Coronary artery (tissue), 2 donors: ENCODE data around the gene ZDHHC14.
A peak's percentile ranks its signal among the peaks of the same experiment; 100 is the strongest.

Source experiments
- DNase-seq: peaks from one replicate; pipeline ENCODE4 v3.0.0-alpha.2; 2017; ENCODE audit warnings: low spot score
- H3K27ac ChIP-seq, 2 donors: fragments of 200-600 bp; sonication (generic); one replicate each; pipeline ENCODE4 v1.5.1; 2016 to 2019
- H3K4me3 ChIP-seq: fragments of 200-600 bp; sonication (generic); 2 replicates; pipeline ENCODE4 v1.5.1; 2016; ENCODE audit warnings: mild to moderate bottlenecking, moderate library complexity
- TF ChIP-seq, protein P1 (sequence below): fragments of 200-600 bp; sonication (generic); IDR thresholded peaks from one replicate; pipeline ENCODE4 v1.5.1; 2019; ENCODE audit warnings: antibody characterized with exemption

Gene ZDHHC14

DNA sequence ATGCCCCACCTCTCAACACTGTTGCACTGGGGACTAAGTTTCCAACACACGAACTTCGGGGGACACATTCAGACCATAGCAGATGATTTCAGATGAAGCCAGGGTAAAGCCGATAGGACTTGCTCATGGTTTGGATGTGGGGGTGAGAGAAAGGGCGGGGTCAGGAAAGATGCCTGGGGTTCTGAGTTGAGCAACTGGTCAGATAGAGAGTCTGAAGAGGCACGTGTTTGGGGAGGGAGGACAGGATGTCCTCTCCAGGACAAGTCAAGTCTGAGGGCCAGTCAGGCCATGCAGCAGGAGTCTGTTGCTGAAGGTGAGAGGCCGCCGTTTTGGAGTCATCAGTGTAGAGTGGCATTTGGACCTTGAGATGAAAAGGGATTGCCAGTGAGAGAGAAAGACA lies 244.1 kb downstream of the ZDHHC14 start:
- H3K27ac ChIP-seq = no peak overlapping the region
- no peak for DNase-seq
- TF ChIP-seq, protein P1, sequence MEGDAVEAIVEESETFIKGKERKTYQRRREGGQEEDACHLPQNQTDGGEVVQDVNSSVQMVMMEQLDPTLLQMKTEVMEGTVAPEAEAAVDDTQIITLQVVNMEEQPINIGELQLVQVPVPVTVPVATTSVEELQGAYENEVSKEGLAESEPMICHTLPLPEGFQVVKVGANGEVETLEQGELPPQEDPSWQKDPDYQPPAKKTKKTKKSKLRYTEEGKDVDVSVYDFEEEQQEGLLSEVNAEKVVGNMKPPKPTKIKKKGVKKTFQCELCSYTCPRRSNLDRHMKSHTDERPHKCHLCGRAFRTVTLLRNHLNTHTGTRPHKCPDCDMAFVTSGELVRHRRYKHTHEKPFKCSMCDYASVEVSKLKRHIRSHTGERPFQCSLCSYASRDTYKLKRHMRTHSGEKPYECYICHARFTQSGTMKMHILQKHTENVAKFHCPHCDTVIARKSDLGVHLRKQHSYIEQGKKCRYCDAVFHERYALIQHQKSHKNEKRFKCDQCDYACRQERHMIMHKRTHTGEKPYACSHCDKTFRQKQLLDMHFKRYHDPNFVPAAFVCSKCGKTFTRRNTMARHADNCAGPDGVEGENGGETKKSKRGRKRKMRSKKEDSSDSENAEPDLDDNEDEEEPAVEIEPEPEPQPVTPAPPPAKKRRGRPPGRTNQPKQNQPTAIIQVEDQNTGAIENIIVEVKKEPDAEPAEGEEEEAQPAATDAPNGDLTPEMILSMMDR = no peak
- H3K4me3 ChIP-seq = no peak overlapping the region

DNA sequence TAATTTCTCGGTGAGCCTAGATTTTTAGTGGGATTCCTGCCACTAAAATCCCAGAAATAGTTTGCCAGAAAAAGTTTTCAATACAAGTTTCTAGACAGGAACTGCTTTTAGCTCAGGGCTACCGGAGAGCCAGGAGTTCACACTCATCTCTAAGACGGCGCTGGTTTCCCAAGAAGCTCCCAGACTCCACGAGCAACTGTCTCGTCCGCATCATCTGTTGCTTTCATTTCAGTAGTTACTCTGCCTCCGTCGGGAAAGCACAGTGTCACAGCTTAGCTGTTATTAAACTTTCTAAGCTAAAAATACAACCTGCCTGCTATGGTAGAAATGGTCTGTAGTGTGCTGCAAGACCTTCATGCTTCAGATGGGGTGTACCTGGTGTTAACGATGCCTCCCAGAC lies 244.8 kb downstream of the ZDHHC14 start:
- DNase-seq = no peak
- Histone ChIP-seq H3K27ac (no peak overlapping the region), H3K4me3 (peak overlapping the region; percentile 55)
- TF ChIP-seq, protein P1 = no peak

DNA sequence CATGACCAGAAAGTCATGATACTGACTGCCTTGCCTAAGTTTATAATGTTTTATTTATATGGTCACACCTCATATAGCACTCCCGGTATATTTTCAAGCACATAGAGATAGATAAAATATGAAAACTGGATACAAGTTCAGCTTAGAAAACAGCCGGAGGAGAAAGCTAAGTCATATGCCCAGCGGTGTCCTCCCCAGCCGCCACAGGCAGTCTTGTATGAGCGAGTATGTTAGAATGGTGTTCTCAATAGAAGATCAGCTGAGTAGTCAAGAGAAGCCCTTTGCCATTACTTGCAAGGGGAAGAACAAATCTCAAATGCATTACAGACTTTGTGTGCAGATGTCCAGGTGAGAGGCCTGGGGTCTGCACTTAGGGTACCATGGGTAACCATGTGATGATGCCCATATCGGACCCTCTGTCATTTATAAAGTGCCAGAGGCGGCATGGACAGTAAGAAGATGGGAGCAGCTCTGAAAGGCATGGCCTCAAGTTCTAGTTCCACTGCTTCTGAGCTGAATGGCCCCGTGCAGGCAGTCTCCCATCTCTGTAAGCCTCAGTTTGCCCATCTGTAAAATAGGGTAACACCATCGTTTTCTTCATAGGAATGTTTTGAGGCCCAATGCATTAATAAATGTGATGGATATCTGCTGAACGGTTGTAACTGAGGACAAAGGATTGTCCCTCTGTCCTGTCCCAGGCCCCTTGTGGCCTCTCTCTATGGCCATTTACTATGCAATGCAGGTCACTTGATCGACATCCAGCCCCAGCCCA lies 246.4 kb downstream of the ZDHHC14 start:
- Histone ChIP-seq H3K4me3 (no peak overlapping the region), H3K27ac (no peak overlapping the region)
- no peak for DNase-seq
- TF ChIP-seq, protein P1 = no peak

DNA sequence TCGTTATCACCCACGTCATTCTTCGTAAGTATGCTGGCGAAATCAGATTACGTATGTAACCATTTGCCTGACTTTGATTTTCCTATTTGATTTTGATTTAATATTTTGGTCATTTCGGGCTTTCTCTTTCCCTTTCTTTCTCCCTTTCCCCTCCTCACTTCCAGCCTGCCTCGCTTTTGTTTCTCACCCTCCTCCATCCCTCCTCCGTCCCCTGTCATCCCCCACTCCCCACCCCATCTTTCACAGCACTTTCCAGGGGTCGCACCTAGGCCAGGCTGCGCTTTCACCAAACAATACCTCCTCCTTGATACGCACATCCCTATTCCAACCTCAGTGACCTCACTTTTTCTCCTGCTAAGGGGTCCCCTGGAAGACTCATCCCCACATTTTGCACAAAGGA lies 247.5 kb downstream of the ZDHHC14 start:
- DNase-seq = no peak
- Histone ChIP-seq H3K4me3 (no peak overlapping the region), H3K27ac (no peak overlapping the region)
- TF ChIP-seq, protein P1 = no peak

DNA sequence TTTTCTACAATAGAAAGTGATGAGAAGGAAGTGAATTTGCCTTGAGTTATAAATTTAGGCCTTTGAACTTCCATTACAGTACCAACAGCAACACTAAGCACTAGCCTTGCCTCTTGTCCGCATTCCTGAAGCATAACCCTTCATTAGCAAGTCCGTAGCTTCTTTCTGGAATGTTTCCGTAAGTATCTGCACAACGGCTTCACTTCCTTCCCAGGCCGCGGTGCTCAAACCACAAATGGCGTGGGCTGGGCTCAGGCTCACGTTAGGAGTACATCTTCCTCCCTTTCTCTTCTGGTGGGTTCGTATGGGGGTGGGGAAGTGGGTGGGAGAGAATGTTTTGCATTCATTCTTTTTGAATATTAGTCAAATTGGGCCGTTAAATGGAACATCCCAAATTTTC lies 248.2 kb downstream of the ZDHHC14 start:
- H3K4me3 ChIP-seq = no peak overlapping the region
- no peak overlapping the region for H3K27ac ChIP-seq
- TF ChIP-seq, protein P1 = no peak
- no peak for DNase-seq

DNA sequence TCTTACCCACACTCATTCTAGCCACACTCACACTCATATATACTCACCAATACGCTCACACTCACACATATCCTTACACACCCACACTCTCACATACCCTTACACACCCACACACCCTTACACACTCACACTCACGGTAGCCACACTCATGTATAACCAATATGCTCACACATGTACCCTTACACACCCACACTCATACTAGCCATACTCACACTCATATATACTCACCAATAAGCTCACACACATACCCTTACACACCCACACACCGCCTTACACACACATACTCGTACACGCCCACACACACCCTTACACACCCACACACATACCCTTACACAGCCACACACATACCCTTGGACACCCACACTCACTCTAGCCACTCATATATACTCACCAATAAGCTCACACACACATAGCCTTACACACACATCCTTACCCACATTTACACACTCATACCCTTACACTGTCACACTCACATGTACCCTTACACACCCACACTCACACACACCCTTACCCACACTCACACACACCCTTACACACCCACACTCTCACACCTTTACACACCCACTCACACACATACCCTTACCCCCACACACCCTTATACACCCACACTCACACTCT lies 249.6 kb downstream of the ZDHHC14 start:
- Histone ChIP-seq H3K27ac (no peak overlapping the region), H3K4me3 (no peak overlapping the region)
- no peak for DNase-seq
- TF ChIP-seq, protein P1 = no peak

DNA sequence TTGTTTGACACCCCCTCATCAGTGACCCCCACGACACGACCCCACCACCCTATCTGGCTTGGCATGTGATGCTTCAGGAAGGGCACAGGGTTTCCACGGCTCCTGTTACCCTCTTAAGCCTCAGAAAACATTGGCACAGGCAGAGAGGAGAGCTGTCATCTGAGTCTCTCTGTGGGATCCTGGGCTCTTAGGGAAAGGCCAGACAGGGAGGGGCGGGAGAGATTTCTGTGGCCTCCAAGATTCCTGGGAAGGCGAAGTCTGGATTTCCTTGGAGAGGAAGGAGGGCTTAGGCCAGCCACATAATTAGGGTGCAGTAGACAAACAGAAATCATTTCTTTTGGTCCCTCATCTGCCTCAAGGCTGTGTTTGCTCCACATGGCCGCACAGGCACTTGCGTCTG lies 250.4 kb downstream of the ZDHHC14 start:
- H3K27ac ChIP-seq = no peak overlapping the region
- no peak for DNase-seq

More for the DNA sequence above, 250.4 kb downstream of the ZDHHC14 start:
- H3K4me3 ChIP-seq = no peak overlapping the region
- TF ChIP-seq, protein P1 = no peak
